Osteocyte (in vitro differentiated cells): ENCODE results near the gene CRIP2. TPM values are rescaled to one million over a fixed set of nuclear protein-coding genes. Genes with fewer than 3 reads are reported as not detected.

ENCODE experiments used
- DNase-seq: peaks from one replicate; pipeline ENCODE4 v3.0.0; 2021; ENCODE audit warnings: mixed read lengths; ENCODE audit not compliant: unreplicated experiment; ENCODE audit errors: extremely low spot score
- H3K27ac Mint-ChIP-seq: one replicate; pipeline ENCODE4 v1.8.0; 2021; ENCODE audit warnings: mild to moderate bottlenecking, mixed read lengths; ENCODE audit not compliant: unreplicated experiment
- H3K27me3 Mint-ChIP-seq: one replicate; pipeline ENCODE4 v1.8.0; 2021; ENCODE audit warnings: mixed read lengths; ENCODE audit not compliant: unreplicated experiment
- H3K36me3 Mint-ChIP-seq: one replicate; pipeline ENCODE4 v1.8.0; 2021; ENCODE audit warnings: mixed read lengths; ENCODE audit not compliant: unreplicated experiment
- H3K4me1 Mint-ChIP-seq: one replicate; pipeline ENCODE4 v1.8.0; 2021; ENCODE audit warnings: mixed read lengths; ENCODE audit not compliant: unreplicated experiment
- H3K4me3 Mint-ChIP-seq: one replicate; pipeline ENCODE4 v1.8.0; 2021; ENCODE audit warnings: mild to moderate bottlenecking, moderate library complexity, mixed read lengths; ENCODE audit not compliant: unreplicated experiment
- H3K9me3 Mint-ChIP-seq: one replicate; pipeline ENCODE4 v1.8.0; 2021; ENCODE audit warnings: mixed read lengths; ENCODE audit not compliant: unreplicated experiment
- CTCF ChIP-seq: fragments of 200-600 bp; sonication (generic); IDR thresholded peaks from 2 replicates; pipeline ENCODE4 v1.5.0; 2021; ENCODE audit warnings: antibody characterized with exemption, mild to moderate bottlenecking, moderate library complexity
- total RNA-seq: library from RNA; stranded (reverse); gene quantifications from 2 replicates; pipeline ENCODE4 v1.2.1, GENCODE V29; 2021

CRIP2 gene
- total RNA-seq, 1 donor from 2014 or later = 191 TPM

- Mint-ChIP-seq H3K36me3 (peaks cover 18% of the 10 kb centered on the region), H3K4me1 (no peaks in the 10 kb centered on the region), H3K4me3 (no peak overlapping the region)
These were observed 18.6 kb upstream of the CRIP2 start for GRCh38 chr14:105455766-105456660.

GRCh38 chr14:105456736-105457617 is 17.6 kb upstream of the CRIP2 start:
- DNase-seq = no peak
- Mint-ChIP-seq H3K36me3 (peaks cover 23% of the 10 kb centered on the region), H3K9me3 (no peaks in the 10 kb centered on the region), H3K4me3 (no peak overlapping the region), H3K4me1 (no peaks in the 10 kb centered on the region), H3K27ac (no peak overlapping the region), H3K27me3 (no peaks in the 10 kb centered on the region)
- TF ChIP-seq CTCF = no peak

More at GRCh38 chr14:105455766-105456660, 18.6 kb upstream of the CRIP2 start:
- no peak for DNase-seq
- Mint-ChIP-seq H3K27me3 (no peaks in the 10 kb centered on the region), H3K27ac (no peak overlapping the region), H3K9me3 (no peaks in the 10 kb centered on the region)
- no peak for TF ChIP-seq CTCF

- no peak for TF ChIP-seq CTCF
- no peak overlapping the region for H3K27ac Mint-ChIP-seq
- no peaks in the 10 kb centered on the region for H3K4me1 Mint-ChIP-seq
- H3K27me3 Mint-ChIP-seq = no peaks in the 10 kb centered on the region
- DNase-seq = no peak
- H3K36me3 Mint-ChIP-seq = peaks cover 19% of the 10 kb centered on the region
- H3K4me3 Mint-ChIP-seq = no peak overlapping the region
- no peaks in the 10 kb centered on the region for H3K9me3 Mint-ChIP-seq
These were observed 16.6 kb upstream of the CRIP2 start for GRCh38 chr14:105458010-105458409.

GRCh38 chr14:105458571-105458970 is 16.1 kb upstream of the CRIP2 start:
- peaks cover 16% of the 10 kb centered on the region for H3K36me3 Mint-ChIP-seq
- no peaks in the 10 kb centered on the region for H3K4me1 Mint-ChIP-seq
- no peaks in the 10 kb centered on the region for H3K9me3 Mint-ChIP-seq
- H3K27me3 Mint-ChIP-seq = no peaks in the 10 kb centered on the region
- DNase-seq = no peak
- no peak for TF ChIP-seq CTCF
- no peak overlapping the region for H3K4me3 Mint-ChIP-seq
- no peak overlapping the region for H3K27ac Mint-ChIP-seq

- no peak for TF ChIP-seq CTCF
- Mint-ChIP-seq H3K27me3 (no peaks in the 10 kb centered on the region), H3K9me3 (no peaks in the 10 kb centered on the region), H3K4me3 (no peak overlapping the region), H3K27ac (no peak overlapping the region), H3K36me3 (peaks cover 15% of the 10 kb centered on the region), H3K4me1 (no peaks in the 10 kb centered on the region)
- no peak for DNase-seq
These were observed 14.5 kb upstream of the CRIP2 start for GRCh38 chr14:105460116-105460515.
